ENCODE data around the gene JARID2.

The JARID2 gene

DNA sequence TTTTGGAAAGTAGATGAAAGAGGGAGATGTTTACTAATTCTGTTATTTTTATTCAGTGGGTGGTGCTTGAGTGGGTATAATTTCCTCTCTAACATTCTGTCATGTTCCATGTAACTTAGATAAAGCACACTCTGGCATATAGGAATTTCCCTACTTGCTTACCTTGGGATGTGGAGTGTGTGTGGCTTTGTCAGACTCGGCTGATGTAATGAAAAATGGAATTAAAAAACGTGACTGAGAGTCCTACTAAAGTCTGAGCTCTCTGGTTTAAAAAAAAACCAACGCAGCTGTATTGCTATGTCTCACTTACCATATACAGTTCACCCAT is 98.3 kb downstream of the JARID2 start:
- no peaks in the 10 kb centered on the region for H3K36me3 ChIP-seq (replicated peaks in 1 of 2; ENCODE audit: control insufficient read depth in 2 of 2, insufficient read depth in 2 of 2, low read length in 2 of 2)
- H3K79me1 ChIP-seq (ENCODE audit: low read depth, low read length): no peaks in the 10 kb centered on the region

DNA sequence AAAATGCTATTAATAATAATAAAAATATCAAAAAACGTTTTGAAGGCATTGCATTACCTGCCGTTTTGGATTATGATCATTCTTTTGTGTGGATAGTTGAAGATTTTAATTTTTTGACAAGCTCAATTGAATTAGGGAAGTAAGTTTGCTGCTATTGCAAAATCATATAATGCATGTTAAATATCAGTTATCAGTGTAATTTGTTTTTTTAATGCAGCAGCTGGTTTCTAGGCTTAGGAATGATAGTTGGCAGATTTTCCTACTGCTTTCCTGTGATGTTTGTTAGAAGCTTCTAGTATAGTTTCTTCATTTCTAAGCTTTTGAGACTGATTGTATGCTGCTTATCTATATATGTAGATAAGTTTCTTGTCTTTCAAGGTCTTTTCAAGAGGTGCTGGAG is 99.0 kb downstream of the JARID2 start:
- Histone ChIP-seq H3K14ac (ENCODE audit: low read length) (no peak overlapping the region), H3K4ac (ENCODE audit: low read length) (no peak overlapping the region), H4K91ac (ENCODE audit: low read depth, low read length, poor library complexity) (no peak overlapping the region), H3K36me3 (replicated peaks in 1 of 2; ENCODE audit: control insufficient read depth in 2 of 2, insufficient read depth in 2 of 2, low read length in 2 of 2) (no peaks in the 10 kb centered on the region), H3K79me1 (ENCODE audit: low read depth, low read length) (no peaks in the 10 kb centered on the region), H3K23ac (ENCODE audit: low read depth, low read length, poor library complexity) (no peak overlapping the region), H3K9ac (ENCODE audit: low read depth, low read length, poor library complexity) (no peak overlapping the region), H3K9me3 (replicated peaks in 1 of 2; ENCODE audit: control insufficient read depth in 2 of 2, insufficient read depth in 1 of 2, low read depth in 1 of 2, low read length in 2 of 2) (peaks cover 0 to 2% of the 10 kb centered on the region in 2 donors), H2AK5ac (ENCODE audit: low read depth, low read length) (no peak overlapping the region), H2BK120ac (ENCODE audit: low read depth, low read length) (no peak overlapping the region), H3K4me1 (ENCODE audit: control insufficient read depth in 2 of 2, insufficient read depth in 1 of 2, low read depth in 1 of 2, low read length in 2 of 2) (peaks cover 9 to 13% of the 10 kb centered on the region in 2 donors), H3K4me3 (ENCODE audit: low read length in 2 of 2) (no peak overlapping the region), H2BK12ac (ENCODE audit: low read length) (no peak overlapping the region), H3K27ac (replicated peaks; ENCODE audit: low read length) (no peak overlapping the region), H4K8ac (ENCODE audit: low read depth, low read length) (no peak overlapping the region), H3K27me3 (ENCODE audit: control insufficient read depth in 3 of 3, insufficient read depth in 3 of 3, low read depth in 1 of 3, low read length in 3 of 3) (no peaks in the 10 kb centered on the region), H3K18ac (ENCODE audit: low read length) (no peak overlapping the region), H3K4me2 (ENCODE audit: insufficient read depth, low read length, poor library complexity, severe bottlenecking) (no peak overlapping the region), H2AFZ (ENCODE audit: low read length) (no peak overlapping the region), H2BK15ac (ENCODE audit: low read length) (no peak overlapping the region), H2BK5ac (ENCODE audit: low read length) (no peak overlapping the region)
- no peak for DNase-seq (ENCODE audit: low spot score)
- WGBS, 2 donors (ENCODE audit: extremely low coverage in 2 of 2, insufficient read length in 2 of 2, insufficient replicate concordance in 1 of 2): no CpG with 5 or more reads among the region's 2 CpGs

More for the DNA sequence above, 98.3 kb downstream of the JARID2 start:
- Histone ChIP-seq H3K9ac (ENCODE audit: low read depth, low read length, poor library complexity) (no peak overlapping the region), H4K8ac (ENCODE audit: low read depth, low read length) (no peak overlapping the region), H2BK5ac (ENCODE audit: low read length) (no peak overlapping the region), H2AK5ac (ENCODE audit: low read depth, low read length) (no peak overlapping the region), H3K18ac (ENCODE audit: low read length) (no peak overlapping the region), H2AFZ (ENCODE audit: low read length) (no peak overlapping the region), H3K23ac (ENCODE audit: low read depth, low read length, poor library complexity) (no peak overlapping the region), H3K27me3 (ENCODE audit: control insufficient read depth in 3 of 3, insufficient read depth in 3 of 3, low read depth in 1 of 3, low read length in 3 of 3) (no peaks in the 10 kb centered on the region), H2BK12ac (ENCODE audit: low read length) (no peak overlapping the region), H3K4me1 (ENCODE audit: control insufficient read depth in 2 of 2, insufficient read depth in 1 of 2, low read depth in 1 of 2, low read length in 2 of 2) (peaks cover 7 to 13% of the 10 kb centered on the region in 2 donors), H3K4ac (ENCODE audit: low read length) (no peak overlapping the region), H4K91ac (ENCODE audit: low read depth, low read length, poor library complexity) (no peak overlapping the region), H2BK15ac (ENCODE audit: low read length) (no peak overlapping the region), H3K4me2 (ENCODE audit: insufficient read depth, low read length, poor library complexity, severe bottlenecking) (no peak overlapping the region), H3K4me3 (ENCODE audit: low read length in 2 of 2) (no peak overlapping the region), H3K27ac (replicated peaks; ENCODE audit: low read length) (no peak overlapping the region), H2BK120ac (ENCODE audit: low read depth, low read length) (no peak overlapping the region), H3K9me3 (replicated peaks in 1 of 2; ENCODE audit: control insufficient read depth in 2 of 2, insufficient read depth in 1 of 2, low read depth in 1 of 2, low read length in 2 of 2) (peaks cover 0 to 2% of the 10 kb centered on the region in 2 donors), H3K14ac (ENCODE audit: low read length) (no peak overlapping the region)
- no CpG with 5 or more reads among the region's 3 CpGs for WGBS, 2 donors (ENCODE audit: extremely low coverage in 2 of 2, insufficient read length in 2 of 2, insufficient replicate concordance in 1 of 2)
- no peak for DNase-seq (ENCODE audit: low spot score)

DNA sequence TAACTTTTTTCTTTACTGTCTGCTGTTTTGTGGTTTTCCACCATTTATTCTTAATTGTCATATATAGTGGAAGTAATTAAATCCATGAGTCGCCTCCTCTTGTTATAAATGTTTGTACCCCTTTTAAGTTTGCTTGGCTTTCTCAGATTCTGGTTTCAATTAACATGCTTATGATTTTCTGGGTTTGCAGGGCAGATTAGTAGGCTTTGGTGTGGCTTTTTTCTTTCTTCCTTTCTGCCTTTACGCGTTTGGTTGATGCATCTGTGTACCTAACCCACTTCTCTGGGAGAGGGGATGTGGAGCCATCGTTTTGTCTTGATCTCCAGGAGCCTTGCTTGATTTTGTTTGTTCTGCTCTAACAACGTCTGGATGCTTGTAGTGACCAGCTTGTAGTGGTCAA is 100.4 kb downstream of the JARID2 start:
- no peak overlapping the region for H3K4me2 ChIP-seq (ENCODE audit: insufficient read depth, low read length, poor library complexity, severe bottlenecking)
- H3K14ac ChIP-seq (ENCODE audit: low read length): no peak overlapping the region
- no peak overlapping the region for H2AK5ac ChIP-seq (ENCODE audit: low read depth, low read length)
- no peak overlapping the region for H2BK15ac ChIP-seq (ENCODE audit: low read length)
- no peak overlapping the region for H3K27ac ChIP-seq (replicated peaks; ENCODE audit: low read length)
- no peaks in the 10 kb centered on the region for H3K27me3 ChIP-seq (ENCODE audit: control insufficient read depth in 3 of 3, insufficient read depth in 3 of 3, low read depth in 1 of 3, low read length in 3 of 3)
- H2AFZ ChIP-seq (ENCODE audit: low read length): no peak overlapping the region
- peaks cover 0 to 2% of the 10 kb centered on the region in 2 donors for H3K9me3 ChIP-seq (replicated peaks in 1 of 2; ENCODE audit: control insufficient read depth in 2 of 2, insufficient read depth in 1 of 2, low read depth in 1 of 2, low read length in 2 of 2)
- H3K36me3 ChIP-seq (replicated peaks in 1 of 2; ENCODE audit: control insufficient read depth in 2 of 2, insufficient read depth in 2 of 2, low read length in 2 of 2): no peaks in the 10 kb centered on the region
- H3K23ac ChIP-seq (ENCODE audit: low read depth, low read length, poor library complexity): no peak overlapping the region
- H4K91ac ChIP-seq (ENCODE audit: low read depth, low read length, poor library complexity): no peak overlapping the region
- no peak overlapping the region for H3K9ac ChIP-seq (ENCODE audit: low read depth, low read length, poor library complexity)
- H3K79me1 ChIP-seq (ENCODE audit: low read depth, low read length): no peaks in the 10 kb centered on the region
- peaks cover 5 to 8% of the 10 kb centered on the region in 2 donors for H3K4me1 ChIP-seq (ENCODE audit: control insufficient read depth in 2 of 2, insufficient read depth in 1 of 2, low read depth in 1 of 2, low read length in 2 of 2)
- no peak overlapping the region for H2BK5ac ChIP-seq (ENCODE audit: low read length)
- no peak overlapping the region for H3K4ac ChIP-seq (ENCODE audit: low read length)
- no peak overlapping the region for H2BK12ac ChIP-seq (ENCODE audit: low read length)
- DNase-seq (ENCODE audit: low spot score): no peak
- H2BK120ac ChIP-seq (ENCODE audit: low read depth, low read length): no peak overlapping the region
- no peak overlapping the region for H4K8ac ChIP-seq (ENCODE audit: low read depth, low read length)
- no CpG with 5 or more reads among the region's 5 CpGs for WGBS, 2 donors (ENCODE audit: extremely low coverage in 2 of 2, insufficient read length in 2 of 2, insufficient replicate concordance in 1 of 2)
- no peak overlapping the region for H3K18ac ChIP-seq (ENCODE audit: low read length)
- H3K4me3 ChIP-seq (ENCODE audit: low read length in 2 of 2): no peak overlapping the region

DNA sequence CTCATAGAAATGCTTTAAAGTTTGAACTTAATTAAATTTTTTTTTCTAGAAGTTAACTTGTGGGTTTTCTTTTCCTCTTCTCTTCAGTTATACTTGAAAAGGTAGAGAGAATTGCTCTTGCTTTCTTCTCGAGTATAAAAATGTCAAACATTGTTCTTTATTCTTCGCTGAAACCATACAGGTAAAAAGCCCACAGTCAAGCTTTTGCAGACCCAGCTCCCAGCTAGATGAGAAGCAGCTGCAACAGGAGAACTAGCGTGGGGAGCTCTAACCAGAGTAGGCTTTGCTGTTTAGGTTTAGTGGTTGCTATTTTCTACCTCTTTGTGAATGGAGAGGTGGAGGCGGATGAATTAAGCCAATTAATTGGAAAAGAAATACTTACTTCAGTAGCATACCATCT is 102.7 kb downstream of the JARID2 start:
- Histone ChIP-seq H2BK120ac (ENCODE audit: low read depth, low read length) (no peak overlapping the region), H3K27ac (replicated peaks; ENCODE audit: low read length) (peak overlapping the region; percentile 16), H4K8ac (ENCODE audit: low read depth, low read length) (no peak overlapping the region), H3K4me3 (ENCODE audit: low read length in 2 of 2) (no peak overlapping the region), H4K91ac (ENCODE audit: low read depth, low read length, poor library complexity) (no peak overlapping the region), H3K9me3 (replicated peaks in 1 of 2; ENCODE audit: control insufficient read depth in 2 of 2, insufficient read depth in 1 of 2, low read depth in 1 of 2, low read length in 2 of 2) (peaks cover 0 to 2% of the 10 kb centered on the region in 2 donors), H2AFZ (ENCODE audit: low read length) (no peak overlapping the region), H3K9ac (ENCODE audit: low read depth, low read length, poor library complexity) (no peak overlapping the region), H3K14ac (ENCODE audit: low read length) (no peak overlapping the region), H3K4ac (ENCODE audit: low read length) (no peak overlapping the region), H2BK5ac (ENCODE audit: low read length) (no peak overlapping the region), H3K4me1 (ENCODE audit: control insufficient read depth in 2 of 2, insufficient read depth in 1 of 2, low read depth in 1 of 2, low read length in 2 of 2) (peaks cover 8 to 10% of the 10 kb centered on the region in 2 donors), H2AK5ac (ENCODE audit: low read depth, low read length) (no peak overlapping the region), H3K23ac (ENCODE audit: low read depth, low read length, poor library complexity) (no peak overlapping the region), H2BK15ac (ENCODE audit: low read length) (no peak overlapping the region), H3K4me2 (ENCODE audit: insufficient read depth, low read length, poor library complexity, severe bottlenecking) (no peak overlapping the region), H3K36me3 (replicated peaks in 1 of 2; ENCODE audit: control insufficient read depth in 2 of 2, insufficient read depth in 2 of 2, low read length in 2 of 2) (no peaks in the 10 kb centered on the region), H3K18ac (ENCODE audit: low read length) (no peak overlapping the region), H3K79me1 (ENCODE audit: low read depth, low read length) (no peaks in the 10 kb centered on the region), H3K27me3 (ENCODE audit: control insufficient read depth in 3 of 3, insufficient read depth in 3 of 3, low read depth in 1 of 3, low read length in 3 of 3) (no peaks in the 10 kb centered on the region), H2BK12ac (ENCODE audit: low read length) (no peak overlapping the region)
- no CpG with 5 or more reads among the region's 4 CpGs for WGBS, 2 donors (ENCODE audit: extremely low coverage in 2 of 2, insufficient read length in 2 of 2, insufficient replicate concordance in 1 of 2)
- DNase-seq (ENCODE audit: low spot score): no peak

All from neuronal stem cell (in vitro differentiated cells).